ENCODE measurements around the gene RFX2. TPM values are rescaled to one million over a fixed set of nuclear protein-coding genes. Genes with fewer than 3 reads are reported as not detected.

Gene RFX2
- total RNA-seq, 1 donor from 2014 or later: 2.8 TPM

DNA sequence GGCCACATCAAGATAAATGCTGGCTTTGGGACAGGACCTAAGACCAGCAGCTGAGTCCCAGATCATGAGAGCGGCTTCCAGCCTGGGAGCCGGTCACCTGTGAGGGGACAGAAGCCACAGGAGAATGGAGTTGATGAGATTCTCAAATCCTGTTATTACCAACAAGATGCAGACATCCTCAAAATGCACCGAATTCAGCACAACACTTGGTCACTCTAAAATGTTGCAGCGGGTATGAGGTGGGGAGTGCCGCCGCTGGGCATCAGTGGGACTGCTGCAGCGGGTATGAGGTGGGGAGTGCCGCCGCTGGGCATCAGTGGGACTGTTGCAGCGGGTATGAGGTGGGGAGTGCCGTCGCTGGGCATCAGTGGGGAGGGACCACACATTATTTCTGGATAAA lies 153.6 kb downstream of the RFX2 start:
- no peak for DNase-seq (ENCODE audit: low read depth, low spot score)

DNA sequence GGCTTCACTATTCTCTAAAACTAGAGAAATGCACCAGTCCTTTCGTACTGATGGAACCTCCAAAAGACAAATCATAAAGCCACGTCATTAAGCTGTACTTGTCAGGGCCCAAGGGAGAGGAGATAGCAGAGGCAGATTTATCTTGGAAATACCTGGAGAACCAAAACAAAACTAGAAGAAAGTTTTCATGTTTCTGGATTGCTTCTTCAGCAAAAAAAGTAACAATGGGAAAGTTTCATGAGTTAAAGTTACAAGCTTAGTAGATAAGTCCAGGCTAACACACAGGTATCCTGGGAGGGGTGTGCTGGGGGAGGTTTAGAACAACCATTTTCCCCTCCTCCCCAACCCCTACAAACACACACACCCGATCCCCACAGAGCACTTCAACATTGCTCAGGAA lies 154.0 kb downstream of the RFX2 start:
- no peak for DNase-seq (ENCODE audit: low read depth, low spot score)

DNA sequence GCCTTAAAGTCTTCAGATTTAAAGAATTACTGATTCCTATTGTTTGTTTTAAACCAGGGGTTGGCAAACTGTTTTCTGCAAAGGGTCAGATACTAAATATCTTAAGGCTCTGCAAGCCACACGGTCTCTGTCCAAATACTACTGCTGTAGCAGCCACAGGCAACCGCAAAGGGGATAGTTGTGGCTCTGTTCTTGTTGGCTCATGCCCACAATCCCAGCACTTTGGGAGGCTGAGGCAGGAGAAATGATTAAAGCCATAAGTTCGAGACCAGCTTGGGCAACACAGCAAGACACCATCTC lies 154.7 kb downstream of the RFX2 start:
- no peak for DNase-seq (ENCODE audit: low read depth, low spot score)

DNA sequence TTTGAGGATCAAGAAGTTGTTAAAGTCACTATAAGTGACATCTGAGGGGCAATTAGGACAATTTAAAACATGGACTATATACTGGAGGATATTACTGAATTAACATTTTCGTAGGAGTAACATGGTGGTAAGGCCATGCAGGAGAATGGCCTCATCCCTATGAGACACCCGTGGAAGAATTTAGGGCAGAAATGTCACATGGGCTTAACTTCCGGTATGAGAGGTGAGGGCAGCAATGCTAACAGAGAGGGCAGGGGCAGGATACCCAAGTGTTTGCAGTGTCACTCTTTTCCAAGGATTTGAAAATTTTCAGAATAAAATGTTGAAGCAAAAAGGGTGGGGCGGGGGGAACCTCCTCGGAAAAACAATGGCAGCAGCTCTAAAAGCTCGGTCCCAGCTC lies 156.0 kb downstream of the RFX2 start:
- DNase-seq (ENCODE audit: low read depth, low spot score): no peak

DNA sequence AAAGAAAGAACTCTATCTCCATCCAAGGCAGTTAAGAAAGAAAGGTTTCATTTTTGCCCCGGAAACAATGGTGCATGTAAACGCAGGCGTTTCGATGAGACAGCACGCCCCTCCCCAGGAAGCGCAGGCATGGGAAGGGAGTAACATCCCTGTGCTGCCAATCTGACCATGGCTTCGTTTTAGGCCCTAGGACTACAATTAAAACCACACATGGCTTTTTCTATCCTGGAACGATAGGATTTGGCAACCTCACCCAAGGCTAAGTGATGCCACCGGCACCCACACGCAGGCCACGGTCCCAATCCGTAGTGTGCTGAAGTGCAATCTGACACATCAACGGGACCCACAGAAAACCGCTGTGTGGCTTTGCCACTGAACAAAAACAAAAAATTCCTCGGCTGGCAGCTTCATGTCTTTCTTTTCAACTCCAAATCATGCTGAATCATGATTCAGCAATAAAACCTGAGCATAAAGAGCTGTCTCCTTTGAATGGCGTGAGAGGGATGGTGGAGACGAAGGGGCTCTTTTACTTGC lies 156.6 kb downstream of the RFX2 start:
- DNase-seq (ENCODE audit: low read depth, low spot score): no peak

DNA sequence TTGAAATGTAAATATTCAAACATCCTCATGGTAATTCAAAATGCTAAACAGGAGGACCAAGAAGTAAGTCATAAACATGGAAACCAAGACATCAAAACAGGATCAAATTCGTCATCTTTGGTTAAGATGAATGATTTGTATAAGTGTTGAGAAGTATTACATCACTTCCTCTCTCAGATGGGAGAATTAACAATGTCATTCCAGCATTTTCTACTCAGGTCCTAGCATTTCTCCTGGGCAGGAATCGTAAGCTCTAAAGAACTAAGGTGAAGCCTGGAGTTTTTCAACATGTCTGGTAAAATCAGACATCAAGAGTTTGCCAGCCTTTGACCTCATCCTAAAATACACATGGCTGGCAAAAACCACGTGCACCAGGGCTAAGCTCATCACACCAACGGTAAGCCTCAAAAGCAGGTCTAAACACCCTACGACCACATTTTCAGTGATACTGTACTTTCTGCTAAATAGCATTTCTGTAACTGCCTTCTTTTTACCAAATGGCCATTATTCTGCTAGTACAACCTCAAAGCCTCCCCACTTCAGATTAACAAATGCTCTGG lies 157.2 kb downstream of the RFX2 start:
- DNase-seq (ENCODE audit: low read depth, low spot score): no peak

DNA sequence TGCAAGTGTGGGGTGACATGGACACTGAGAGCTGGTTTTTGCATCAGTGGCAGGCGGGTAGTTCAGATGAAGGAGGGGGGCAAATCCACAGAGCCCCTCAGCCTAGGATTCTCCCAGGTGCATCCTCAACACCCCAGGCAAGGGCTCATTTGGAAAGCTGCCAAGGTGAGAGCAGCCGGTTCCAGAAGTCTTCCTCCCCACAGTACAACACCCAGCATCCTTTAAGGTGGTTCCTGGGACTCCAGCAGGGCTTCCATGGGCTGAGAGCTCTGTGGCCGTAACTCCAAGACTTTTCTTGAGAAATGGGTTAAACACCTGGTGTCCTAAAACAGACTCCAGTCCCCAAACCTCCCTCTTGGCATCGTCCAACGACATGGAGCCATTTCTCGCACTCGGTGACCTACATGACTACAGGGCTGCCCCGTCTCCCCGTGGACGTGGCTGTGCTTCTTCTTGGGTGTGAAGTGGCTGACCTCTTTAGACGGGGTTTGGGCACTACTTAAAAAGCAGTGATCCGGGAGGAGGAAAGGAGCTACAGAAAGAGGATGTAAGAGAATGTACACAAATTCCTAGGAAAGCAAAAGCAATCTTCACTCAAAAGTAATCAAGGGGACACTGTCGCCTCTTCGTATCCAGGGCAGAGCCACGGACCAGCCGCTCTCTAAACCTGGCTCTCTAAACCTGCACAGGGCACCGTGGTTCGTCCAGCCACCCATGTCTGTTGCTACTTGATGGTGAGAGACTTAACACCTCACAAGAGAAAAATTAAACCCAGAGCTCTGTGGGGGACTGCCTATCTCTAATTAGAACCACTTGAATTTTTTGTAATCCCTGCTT lies 157.9 kb downstream of the RFX2 start:
- no peak for DNase-seq (ENCODE audit: low read depth, low spot score)

DNA sequence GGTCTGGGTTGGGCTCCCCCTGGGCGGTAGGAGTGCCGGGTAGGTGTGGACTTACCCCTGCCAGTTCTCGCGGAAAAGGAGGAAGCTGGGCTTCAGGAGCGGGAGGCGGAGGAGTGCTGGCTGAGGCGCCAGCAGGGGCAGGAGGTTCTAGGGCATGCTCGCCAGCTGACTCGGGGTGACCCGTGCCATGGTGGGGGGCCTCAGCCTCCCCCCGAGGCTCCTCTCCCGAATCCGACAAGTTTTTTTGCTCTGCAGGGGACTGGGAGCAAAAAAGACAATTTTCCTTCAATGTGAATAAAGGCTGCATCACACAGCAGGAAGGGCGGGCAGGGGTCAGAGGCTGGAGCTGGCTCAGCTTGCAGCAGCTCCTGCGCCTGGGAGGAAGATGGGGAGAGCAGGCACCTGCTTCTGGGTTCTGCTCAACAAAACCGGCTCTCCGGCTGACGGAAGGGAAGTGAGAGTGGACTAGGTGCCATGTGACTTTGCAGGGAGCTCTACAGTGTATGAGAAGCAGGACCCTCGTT lies 158.9 kb downstream of the RFX2 start:
- DNase-seq (ENCODE audit: low read depth, low spot score): no peak

DNA sequence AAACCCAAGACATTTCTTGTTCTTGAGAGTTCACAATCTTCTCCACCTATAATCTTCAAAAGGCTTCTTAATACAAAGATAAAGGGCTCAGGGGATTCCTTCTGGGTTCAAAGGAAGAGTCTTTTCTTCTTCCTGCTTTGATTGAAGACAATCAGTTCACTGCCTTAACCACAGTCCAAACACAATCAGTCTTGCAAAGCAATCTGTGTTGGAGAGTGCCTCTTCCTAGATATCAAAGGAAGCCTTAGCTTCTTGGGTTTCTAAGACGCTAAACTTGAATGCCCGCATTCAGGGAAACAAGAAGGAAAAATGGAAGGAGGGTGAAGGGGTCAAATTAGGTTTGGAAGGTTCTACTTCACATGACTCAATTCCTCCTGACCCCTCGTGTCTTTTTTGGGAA lies 159.6 kb downstream of the RFX2 start:
- no peak for DNase-seq (ENCODE audit: low read depth, low spot score)

DNA sequence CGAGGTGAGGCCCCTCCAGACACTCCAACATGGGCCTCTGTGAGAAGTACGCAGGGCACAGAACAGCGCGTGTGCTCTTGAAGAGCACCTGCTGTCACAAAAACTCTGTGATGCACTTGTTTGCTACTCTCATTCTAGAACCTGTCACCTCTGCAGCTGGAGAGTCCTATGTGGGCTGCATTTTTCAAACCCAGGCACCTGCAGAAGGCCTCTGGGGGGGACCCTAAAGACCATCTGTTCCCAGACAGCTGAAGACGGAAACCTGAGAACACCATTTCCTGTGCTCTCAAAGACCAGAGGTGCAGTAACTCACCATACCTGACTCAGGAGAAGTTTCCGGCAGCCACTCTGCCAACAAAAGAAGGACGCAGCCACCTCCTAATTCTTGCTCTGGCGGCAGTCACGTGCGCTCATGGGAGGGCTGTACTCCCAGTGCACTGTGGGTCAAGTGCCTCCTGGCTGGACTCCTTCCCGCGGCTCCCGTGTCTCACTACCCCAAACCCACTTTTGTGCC lies 160.5 kb downstream of the RFX2 start:
- DNase-seq (ENCODE audit: low read depth, low spot score): no peak

DNA sequence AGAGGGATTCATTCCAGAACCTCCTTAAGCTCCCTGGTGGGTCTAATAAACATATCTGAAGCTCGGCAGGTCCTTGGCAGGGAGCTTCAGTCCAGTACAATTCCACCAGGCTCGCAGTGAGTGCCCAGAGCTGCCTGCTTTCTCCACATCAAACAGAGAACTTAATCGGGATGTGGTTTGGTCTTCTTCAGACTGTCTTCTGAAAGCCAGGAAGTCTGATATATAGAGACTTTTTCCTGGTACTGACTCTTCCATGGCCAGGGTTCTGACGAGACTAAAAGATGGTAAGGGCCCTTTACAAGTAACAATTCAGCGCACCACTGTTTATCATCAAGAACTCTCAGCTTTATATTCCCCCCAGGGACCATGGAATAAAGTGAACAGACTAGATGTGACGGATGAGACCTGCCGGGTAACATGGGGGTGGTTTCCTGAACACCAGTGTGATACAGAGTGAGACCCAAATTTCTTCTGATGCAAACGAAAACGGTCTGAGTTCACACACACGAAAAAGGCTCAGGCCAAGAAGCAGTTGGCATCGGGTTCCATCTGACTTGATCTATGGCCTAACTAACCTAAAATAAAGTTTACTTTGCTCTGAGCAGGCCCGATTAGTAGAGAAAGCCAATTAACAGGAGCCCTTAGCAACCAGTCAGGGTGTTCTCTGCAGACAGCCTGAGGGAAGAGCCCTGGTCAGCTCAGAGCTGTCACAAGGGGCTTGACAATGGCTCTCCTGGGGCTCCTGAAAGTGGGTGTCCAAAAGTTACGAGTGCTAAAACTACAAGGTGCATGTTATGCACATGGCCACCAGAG lies 161.3 kb downstream of the RFX2 start:
- DNase-seq (ENCODE audit: low read depth, low spot score): no peak

DNA sequence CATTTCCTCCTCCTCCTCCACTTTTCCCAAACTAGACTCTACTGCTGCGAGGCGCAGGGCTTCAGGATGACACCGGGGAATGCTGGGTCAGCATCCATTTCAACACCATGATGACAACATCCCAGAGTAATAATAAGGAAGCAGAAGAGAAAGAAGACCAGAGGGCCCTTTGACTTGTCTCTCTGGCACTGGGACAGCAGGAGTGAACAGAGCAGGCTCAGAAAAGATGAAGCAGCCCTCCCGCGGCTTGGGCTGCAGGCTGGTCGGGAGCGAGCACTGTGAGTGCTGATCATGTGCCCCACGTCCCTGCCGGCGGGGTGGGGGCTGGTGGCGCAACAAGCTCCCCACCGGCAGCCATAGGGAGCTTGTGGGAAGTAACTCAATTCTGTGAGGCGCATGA lies 162.9 kb downstream of the RFX2 start:
- DNase-seq (ENCODE audit: low read depth, low spot score): no peak

DNA sequence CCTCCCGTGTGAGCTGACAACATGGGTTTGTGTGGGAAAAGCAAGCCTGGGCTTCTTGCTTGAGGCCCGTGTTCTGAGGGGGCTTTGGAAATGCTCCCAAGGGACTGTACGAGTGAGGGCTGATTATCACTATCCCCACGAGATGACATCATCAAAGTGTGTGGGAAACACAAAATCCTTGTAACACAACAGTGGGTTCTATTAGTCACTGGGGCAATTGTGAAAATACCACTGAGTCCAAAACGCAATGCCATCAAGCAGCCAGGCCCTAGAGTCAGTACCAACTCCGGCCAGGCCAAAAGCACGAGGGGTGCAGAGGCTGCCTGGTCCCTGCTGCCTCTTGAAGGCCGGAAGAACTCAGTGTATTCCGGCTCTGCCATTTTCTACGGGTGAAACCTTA lies 166.7 kb downstream of the RFX2 start:
- DNase-seq (ENCODE audit: low read depth, low spot score): no peak

Other genes with a start within 250 kb of the RFX2 start
- gene FUT5, start 240.0 kb downstream of the RFX2 start, total RNA-seq: not detected in 2 replicates
- 183 and 303 TPM in 2 replicates for gene NDUFA11, start 206.7 kb downstream of the RFX2 start, total RNA-seq
- 3.8 and 4.4 TPM in 2 replicates for gene VMAC, start 205.6 kb downstream of the RFX2 start, total RNA-seq
- 1.6 TPM in 2 replicates for gene CAPS, start 196.2 kb downstream of the RFX2 start, total RNA-seq
- gene RANBP3, start 132.4 kb downstream of the RFX2 start, total RNA-seq: 36.4 and 42.4 TPM in 2 replicates
- not detected in 2 replicates for gene ACSBG2, start 25.2 kb upstream of the RFX2 start, total RNA-seq
- gene MLLT1, start 169.5 kb upstream of the RFX2 start, total RNA-seq: 6.0 and 7.6 TPM in 2 replicates
- gene ACER1, start 223.1 kb upstream of the RFX2 start, total RNA-seq: not detected in 2 replicates